H1 (cell line): Measurements from ENCODE around the gene CARF. TPM values are rescaled to one million over a fixed set of nuclear protein-coding genes. Genes with fewer than 3 reads are reported as not detected.
"Not testable (repeated sequence)": the region's sequence is repeated elsewhere in the genome, so short reads cannot be mapped to it uniquely, and the experiment has no call there.

ENCODE experiments used
- CTCF ChIA-PET: fragments of 300-600 bp; sonication (Branson Sonifier 250); formaldehyde crosslinking; loops from one replicate; lab custom pipeline; 2021; ENCODE audit not compliant: partially characterized antibody; lab: Charles Lee
- POLR2A ChIA-PET: fragments of 300-600 bp; sonication (Branson Sonifier 250); formaldehyde crosslinking; loops from one replicate; lab custom pipeline; 2021; ENCODE audit warnings: inconsistent platforms; ENCODE audit not compliant: partially characterized antibody; lab: Charles Lee
- DNase-seq, 2 experiments: peaks; one replicate each; pipeline versions ENCODE4 v3.0.0 to v3.0.0-alpha.2; 2010 to 2022; ENCODE audit warnings: low spot score in 2 of 2, low read depth in 1 of 2, mixed read lengths in 1 of 2
- FAIRE-seq: peaks from 2 replicates; lab custom pipeline; 2011; peaks lifted over from hg19 to GRCh38; lab: Jason Lieb, UNC
- H2AFZ ChIP-seq: 2 replicates; pipeline ENCODE4 v1.8.1; 2012; ENCODE audit warnings: low read length, inconsistent platforms
- H2AK5ac ChIP-seq: 2 replicates; pipeline ENCODE4 v1.6.1; 2013; ENCODE audit warnings: low read depth, low read length
- H2BK120ac ChIP-seq: replicated peaks from 2 replicates; pipeline ENCODE3; 2013; ENCODE audit warnings: low read depth, low read length, inconsistent platforms
- H2BK12ac ChIP-seq: 2 replicates; pipeline ENCODE4 v1.6.1; 2013; ENCODE audit warnings: low read depth, low read length
- H2BK15ac ChIP-seq: 2 replicates; pipeline ENCODE4 v1.6.1; 2013; ENCODE audit warnings: low read length
- H2BK20ac ChIP-seq: 2 replicates; pipeline ENCODE4 v1.6.1; 2013; ENCODE audit warnings: low read length
- H2BK5ac ChIP-seq: 2 replicates; pipeline ENCODE4 v1.6.1; 2013; ENCODE audit warnings: low read depth, low read length
- H3K14ac ChIP-seq: 2 replicates; pipeline ENCODE4 v1.6.1; 2013; ENCODE audit warnings: inconsistent platforms; ENCODE audit not compliant: insufficient read length
- H3K18ac ChIP-seq: 2 replicates; pipeline ENCODE4 v1.6.1; 2013; ENCODE audit warnings: low read length; ENCODE audit errors: extremely low read depth
- H3K23ac ChIP-seq: 2 replicates; pipeline ENCODE4 v1.6.1; 2013; ENCODE audit warnings: inconsistent platforms; ENCODE audit not compliant: insufficient read length
- H3K23me2 ChIP-seq: 2 replicates; pipeline ENCODE4 v1.6.1; 2013; ENCODE audit warnings: low read depth, low read length
- H3K27ac ChIP-seq: 2 replicates; pipeline ENCODE4 v1.6.1; 2011; ENCODE audit warnings: low read depth, low read length, inconsistent platforms
- H3K27me3 ChIP-seq, 4 experiments: replicated peaks in 1 of 4; 1 replicate in 1 of 4; 2 replicates in 3 of 4; pipeline versions ENCODE4 v1.6.1 to v1.8.1; 2011 to 2013; ENCODE audit warnings: low read length in 3 of 4, mild to moderate bottlenecking in 3 of 4, inconsistent platforms in 2 of 4, mixed read lengths in 2 of 4, moderate library complexity in 1 of 4; ENCODE audit not compliant: control insufficient read depth in 3 of 4, insufficient read depth in 3 of 4; ENCODE audit errors: extremely low read depth in 1 of 4
- H3K36me3 ChIP-seq, 4 experiments: 2 replicates each; pipeline versions ENCODE4 v1.6.1 to v1.8.1; 2011 to 2013; ENCODE audit warnings: mild to moderate bottlenecking in 4 of 4, low read length in 3 of 4, moderate library complexity in 2 of 4, control low read depth in 1 of 4, inconsistent platforms in 1 of 4; ENCODE audit not compliant: insufficient read depth in 4 of 4, control insufficient read depth in 2 of 4
- H3K4ac ChIP-seq: replicated peaks from 2 replicates; pipeline ENCODE3; 2013; ENCODE audit warnings: low read length, low read depth, mixed read lengths, inconsistent platforms; ENCODE audit not compliant: insufficient read length
- H3K4me1 ChIP-seq, 4 experiments: replicated peaks in 1 of 4; 1 replicate in 1 of 4; 2 replicates in 3 of 4; pipeline versions ENCODE4 v1.6.1 to v1.8.1; 2011 to 2013; ENCODE audit warnings: low read length in 3 of 4, inconsistent platforms in 2 of 4, mixed read lengths in 1 of 4; ENCODE audit not compliant: insufficient read depth in 4 of 4, control insufficient read depth in 3 of 4
- H3K4me2 ChIP-seq, 2 experiments: 2 replicates each; pipeline versions ENCODE4 v1.6.1 to v1.8.1; 2011 to 2013; ENCODE audit warnings: low read depth in 2 of 2, low read length in 2 of 2, control low read depth in 1 of 2, inconsistent platforms in 1 of 2, mild to moderate bottlenecking in 1 of 2; ENCODE audit not compliant: insufficient read depth in 1 of 2
- H3K4me3 ChIP-seq, 4 experiments: fragments of 200-600, 300-600 bp in 1 of 4; sonication (generic), shearing (Covaris generic), sonication (Bioruptor Twin) in 1 of 4; 2 replicates each; pipeline versions ENCODE4 v1.5.1 to v1.8.1; 2011 to 2016; ENCODE audit warnings: low read length in 4 of 4, low read depth in 3 of 4, control low read depth in 2 of 4, inconsistent platforms in 2 of 4, mild to moderate bottlenecking in 2 of 4, mixed read lengths in 1 of 4, moderate library complexity in 1 of 4; ENCODE audit not compliant: insufficient read depth in 2 of 4; ENCODE audit errors: extremely low read depth in 1 of 4
- H3K56ac ChIP-seq: replicated peaks from 2 replicates; pipeline ENCODE3; 2013; ENCODE audit warnings: low read depth, mild to moderate bottlenecking, mixed read lengths, low read length, inconsistent platforms; ENCODE audit not compliant: insufficient read length
- H3K79me1 ChIP-seq: 2 replicates; pipeline ENCODE4 v1.6.1; 2013; ENCODE audit warnings: low read depth, low read length, control low read depth
- H3K79me2 ChIP-seq, 2 experiments: 2 replicates each; pipeline versions ENCODE4 v1.6.1 to v1.8.1; 2012 to 2013; ENCODE audit warnings: low read length in 2 of 2, mild to moderate bottlenecking in 2 of 2, inconsistent platforms in 1 of 2; ENCODE audit not compliant: insufficient read depth in 2 of 2, control insufficient read depth in 1 of 2
- H3K9ac ChIP-seq, 4 experiments: replicated peaks in 1 of 4; 1 replicate in 1 of 4; 2 replicates in 3 of 4; pipeline versions ENCODE4 v1.6.1 to v1.8.1; 2011 to 2013; ENCODE audit warnings: low read depth in 3 of 4, low read length in 3 of 4, control low read depth in 2 of 4, mild to moderate bottlenecking in 2 of 4, moderate library complexity in 2 of 4, inconsistent platforms in 1 of 4; ENCODE audit errors: extremely low read depth in 1 of 4
- H3K9me3 ChIP-seq, 2 experiments: 2 replicates each; pipeline versions ENCODE4 v1.6.1 to v1.8.1; 2012 to 2013; ENCODE audit warnings: mild to moderate bottlenecking in 2 of 2, moderate library complexity in 2 of 2, control low read depth in 1 of 2, inconsistent platforms in 1 of 2, low read depth in 1 of 2, low read length in 1 of 2, mixed read lengths in 1 of 2; ENCODE audit not compliant: insufficient read depth in 2 of 2
- H4K20me1 ChIP-seq, 2 experiments: replicated peaks in 1 of 2; 2 replicates each; pipeline versions ENCODE3 to v1.8.1; 2011 to 2013; ENCODE audit warnings: inconsistent platforms in 2 of 2, low read length in 2 of 2, mild to moderate bottlenecking in 1 of 2; ENCODE audit not compliant: insufficient read depth in 2 of 2, control insufficient read depth in 1 of 2
- H4K5ac ChIP-seq: 2 replicates; pipeline ENCODE4 v1.6.1; 2013; ENCODE audit warnings: low read length, low read depth, mixed read lengths, inconsistent platforms; ENCODE audit not compliant: insufficient read length
- H4K8ac ChIP-seq: 2 replicates; pipeline ENCODE4 v1.8.0; 2013; ENCODE audit warnings: mild to moderate bottlenecking, moderate library complexity, low read length, inconsistent platforms; ENCODE audit not compliant: insufficient read depth; ENCODE audit errors: extremely low read depth
- H4K91ac ChIP-seq: replicated peaks from 2 replicates; pipeline ENCODE3; 2013; ENCODE audit warnings: low read length, mixed read lengths, inconsistent platforms; ENCODE audit not compliant: insufficient read length
- polyA plus RNA-seq, 7 experiments: library from polyadenylated mRNA; depleted of rRNA in 3 of 7; stranded (reverse) in 5 of 7; unstranded in 2 of 7; fragments of >200 nt in 5 of 7; fragments of 200-250 nt in 2 of 7; gene quantifications; 1 replicate in 5 of 7; 2 replicates in 1 of 7; 4 replicates in 1 of 7; pipeline versions ENCODE4 v1.2.1 to v1.2.3, GENCODE V29; 2011 to 2013; ENCODE audit warnings: missing spikeins in 2 of 7, mixed read lengths in 2 of 7
- total RNA-seq: library from RNA; stranded (reverse); fragmentation: NEBNext Ultra II Directional; extraction: Animal tissue kit (Norgen Biotek cat#: 25700); gene quantifications from 2 replicates; pipeline ENCODE4 v1.2.1, GENCODE V29; 2021

CARF gene
- total and polyA plus RNA-seq, 2 of the 8 experiments (the other 6 are each of a cell fraction or from before 2014, with no cell fraction given), result 2.0 to 2.6 TPM

DNA sequence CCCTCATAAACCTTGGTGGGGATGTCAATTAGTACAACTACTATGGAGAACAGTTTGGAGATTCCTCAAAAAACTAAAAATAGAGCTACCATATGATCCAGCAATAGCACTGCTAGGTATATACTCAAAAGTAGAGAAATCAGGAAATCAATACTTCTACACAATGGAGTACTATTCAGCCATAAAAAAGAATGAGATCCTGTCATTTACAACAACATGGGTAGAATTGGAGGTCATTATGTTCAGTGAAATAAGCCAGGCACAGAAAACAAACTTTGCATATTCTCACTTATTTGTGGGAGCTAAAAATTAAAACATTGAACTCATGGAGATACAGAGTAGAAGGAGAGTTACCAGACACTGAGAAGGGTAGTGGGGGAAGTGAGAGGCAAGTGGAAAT lies 6.6 kb upstream of the CARF start:
- H3K27me3 ChIP-seq, CTCF ChIA-PET: not testable (repeated sequence)

More for the DNA sequence above, 6.6 kb upstream of the CARF start:
- H3K56ac ChIP-seq, H3K79me1 ChIP-seq, H3K4me3 ChIP-seq, H4K91ac ChIP-seq, H3K27ac ChIP-seq, H2AK5ac ChIP-seq, DNase-seq, H2BK5ac ChIP-seq, H3K4ac ChIP-seq, H2BK20ac ChIP-seq, FAIRE-seq, H4K5ac ChIP-seq, H3K18ac ChIP-seq, H2BK12ac ChIP-seq, POLR2A ChIA-PET, H2BK15ac ChIP-seq, H3K9ac ChIP-seq, H3K23me2 ChIP-seq, H2AFZ ChIP-seq, H4K8ac ChIP-seq, H2BK120ac ChIP-seq, H4K20me1 ChIP-seq, H3K23ac ChIP-seq, H3K14ac ChIP-seq, H3K4me2 ChIP-seq, H3K4me1 ChIP-seq, H3K9me3 ChIP-seq: not testable (repeated sequence)
- Histone ChIP-seq H3K79me2 (peaks cover 10 to 83% of the 10 kb centered on the region in 2 experiments), H3K36me3 (peaks cover 0 to 28% (median 7%) of the 10 kb centered on the region in 4 experiments; a peak in 3 of 8 replicates)
